ENCODE measurements around the gene PHLPP1.

The PHLPP1 gene

DNA sequence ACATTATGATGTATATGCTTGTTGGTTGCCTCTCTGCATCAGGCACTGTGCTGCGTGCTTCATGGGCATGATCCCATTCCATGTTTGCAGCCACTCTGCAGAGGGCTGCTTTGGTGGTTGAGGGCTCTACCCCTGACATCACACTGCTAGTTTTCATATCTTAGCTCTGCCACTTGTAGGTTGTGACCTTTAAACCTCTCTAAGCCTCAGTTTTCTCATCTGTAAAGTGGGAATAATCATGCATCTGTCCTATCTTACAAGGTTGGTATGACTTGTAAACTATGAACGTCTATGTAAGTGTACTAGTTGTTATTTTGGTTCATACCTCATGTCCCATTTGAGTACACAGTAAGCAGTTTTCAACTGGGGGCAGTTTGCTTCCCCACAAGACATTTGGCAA lies 260.4 kb downstream of the PHLPP1 start:
- H3K4me3 ChIP-seq (ENCODE audit: control insufficient read depth, low read depth, low read length) = no peak overlapping the region
- TF ChIP-seq, protein P1, sequence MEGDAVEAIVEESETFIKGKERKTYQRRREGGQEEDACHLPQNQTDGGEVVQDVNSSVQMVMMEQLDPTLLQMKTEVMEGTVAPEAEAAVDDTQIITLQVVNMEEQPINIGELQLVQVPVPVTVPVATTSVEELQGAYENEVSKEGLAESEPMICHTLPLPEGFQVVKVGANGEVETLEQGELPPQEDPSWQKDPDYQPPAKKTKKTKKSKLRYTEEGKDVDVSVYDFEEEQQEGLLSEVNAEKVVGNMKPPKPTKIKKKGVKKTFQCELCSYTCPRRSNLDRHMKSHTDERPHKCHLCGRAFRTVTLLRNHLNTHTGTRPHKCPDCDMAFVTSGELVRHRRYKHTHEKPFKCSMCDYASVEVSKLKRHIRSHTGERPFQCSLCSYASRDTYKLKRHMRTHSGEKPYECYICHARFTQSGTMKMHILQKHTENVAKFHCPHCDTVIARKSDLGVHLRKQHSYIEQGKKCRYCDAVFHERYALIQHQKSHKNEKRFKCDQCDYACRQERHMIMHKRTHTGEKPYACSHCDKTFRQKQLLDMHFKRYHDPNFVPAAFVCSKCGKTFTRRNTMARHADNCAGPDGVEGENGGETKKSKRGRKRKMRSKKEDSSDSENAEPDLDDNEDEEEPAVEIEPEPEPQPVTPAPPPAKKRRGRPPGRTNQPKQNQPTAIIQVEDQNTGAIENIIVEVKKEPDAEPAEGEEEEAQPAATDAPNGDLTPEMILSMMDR (conservative IDR thresholded peaks at IDR 0.05; ENCODE audit: control insufficient read depth, insufficient read depth, low read depth, low read length) = no peak
- no peak for DNase-seq (ENCODE audit: low read depth)

DNA sequence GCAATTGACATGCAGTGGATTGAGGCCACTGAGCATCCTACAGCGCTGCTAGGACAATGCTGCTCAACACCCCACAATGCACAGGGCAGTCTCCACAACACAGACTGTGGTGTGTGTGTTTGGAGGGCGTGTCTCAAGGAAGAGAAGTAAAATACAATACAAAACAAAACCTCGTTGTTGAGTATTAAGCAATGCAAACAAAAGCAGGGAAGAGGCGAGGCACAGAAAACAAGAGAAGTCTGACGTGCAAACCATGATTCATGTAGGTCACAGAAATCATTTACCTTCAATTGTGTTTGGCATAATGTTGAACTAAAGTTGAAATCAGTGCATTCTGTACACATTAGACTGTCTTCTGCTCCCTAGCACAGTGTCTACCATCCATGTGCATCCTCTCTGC lies 260.9 kb downstream of the PHLPP1 start:
- no peak overlapping the region for H3K4me3 ChIP-seq (ENCODE audit: control insufficient read depth, low read depth, low read length)
- no peak for DNase-seq (ENCODE audit: low read depth)
- TF ChIP-seq, protein P1 (conservative IDR thresholded peaks at IDR 0.05; ENCODE audit: control insufficient read depth, insufficient read depth, low read depth, low read length) = no peak

DNA sequence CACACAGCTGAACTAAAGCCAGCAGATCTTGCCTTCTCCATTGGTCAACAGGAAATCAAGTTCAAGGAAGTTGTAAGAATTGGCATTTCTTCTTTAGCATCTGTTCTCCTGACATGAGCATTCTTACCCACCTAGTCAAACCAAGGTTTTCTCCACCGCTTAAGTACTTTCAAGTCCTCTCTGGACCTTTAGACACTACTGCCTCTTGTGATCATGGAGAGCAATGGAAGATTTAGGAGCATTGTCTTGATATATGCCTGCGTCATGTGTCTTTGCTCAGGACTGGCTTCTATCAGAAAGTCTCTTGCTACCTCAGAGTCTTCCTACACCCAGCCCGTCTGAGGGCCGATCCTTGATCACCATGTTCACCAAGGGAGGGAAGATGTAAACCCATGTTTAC lies 262.2 kb downstream of the PHLPP1 start:
- DNase-seq (ENCODE audit: low read depth) = peak; percentile 20
- TF ChIP-seq, protein P1 (conservative IDR thresholded peaks at IDR 0.05; ENCODE audit: control insufficient read depth, insufficient read depth, low read depth, low read length) = no peak
- H3K4me3 ChIP-seq (ENCODE audit: control insufficient read depth, low read depth, low read length) = no peak overlapping the region

DNA sequence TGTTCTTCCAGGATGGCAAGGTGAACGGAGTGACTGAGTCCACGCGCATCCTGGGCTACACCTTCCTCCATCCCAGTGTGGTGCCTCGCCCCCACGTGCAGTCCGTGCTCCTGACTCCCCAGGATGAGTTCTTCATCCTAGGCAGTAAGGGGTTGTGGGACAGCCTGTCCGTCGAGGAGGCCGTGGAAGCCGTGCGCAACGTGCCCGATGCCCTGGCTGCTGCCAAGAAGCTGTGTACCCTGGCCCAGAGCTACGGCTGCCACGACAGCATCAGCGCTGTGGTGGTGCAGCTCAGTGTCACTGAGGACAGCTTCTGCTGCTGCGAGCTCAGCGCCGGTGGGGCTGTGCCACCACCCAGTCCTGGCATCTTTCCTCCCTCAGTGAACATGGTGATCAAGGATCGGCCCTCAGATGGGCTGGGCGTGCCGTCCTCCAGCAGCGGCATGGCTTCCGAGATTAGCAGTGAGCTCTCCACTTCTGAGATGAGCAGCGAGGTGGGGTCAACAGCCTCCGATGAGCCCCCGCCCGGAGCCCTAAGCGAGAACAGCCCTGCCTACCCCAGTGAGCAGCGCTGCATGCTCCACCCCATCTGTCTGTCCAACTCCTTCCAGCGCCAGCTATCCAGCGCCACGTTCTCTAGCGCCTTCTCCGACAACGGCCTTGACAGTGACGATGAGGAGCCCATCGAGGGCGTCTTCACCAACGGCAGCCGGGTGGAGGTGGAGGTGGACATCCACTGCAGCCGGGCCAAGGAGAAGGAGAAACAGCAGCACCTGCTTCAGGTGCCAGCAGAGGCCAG lies 263.1 kb downstream of the PHLPP1 start:
- H3K4me3 ChIP-seq (ENCODE audit: control insufficient read depth, low read depth, low read length) = no peak overlapping the region
- TF ChIP-seq, protein P1 (conservative IDR thresholded peaks at IDR 0.05; ENCODE audit: control insufficient read depth, insufficient read depth, low read depth, low read length) = no peak
- no peak for DNase-seq (ENCODE audit: low read depth)

DNA sequence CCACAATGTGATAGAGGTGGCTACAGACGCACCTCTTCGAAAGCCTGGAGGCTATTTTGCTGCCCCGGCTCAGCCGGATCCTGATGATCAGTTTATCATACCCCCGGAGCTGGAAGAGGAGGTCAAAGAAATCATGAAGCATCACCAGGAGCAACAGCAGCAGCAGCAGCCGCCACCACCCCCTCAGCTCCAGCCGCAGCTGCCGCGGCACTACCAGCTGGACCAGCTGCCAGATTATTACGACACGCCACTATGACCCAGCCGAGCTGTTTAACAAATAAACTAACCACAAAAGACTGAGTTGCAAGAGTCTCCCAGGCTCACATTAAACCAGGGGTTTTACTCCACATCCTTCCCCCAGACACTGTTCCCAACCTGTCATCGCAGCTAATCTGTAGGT lies 263.8 kb downstream of the PHLPP1 start:
- DNase-seq (ENCODE audit: low read depth) = peak; percentile 90
- H3K4me3 ChIP-seq (ENCODE audit: control insufficient read depth, low read depth, low read length) = no peak overlapping the region
- TF ChIP-seq, protein P1 (conservative IDR thresholded peaks at IDR 0.05; ENCODE audit: control insufficient read depth, insufficient read depth, low read depth, low read length) = no peak

DNA sequence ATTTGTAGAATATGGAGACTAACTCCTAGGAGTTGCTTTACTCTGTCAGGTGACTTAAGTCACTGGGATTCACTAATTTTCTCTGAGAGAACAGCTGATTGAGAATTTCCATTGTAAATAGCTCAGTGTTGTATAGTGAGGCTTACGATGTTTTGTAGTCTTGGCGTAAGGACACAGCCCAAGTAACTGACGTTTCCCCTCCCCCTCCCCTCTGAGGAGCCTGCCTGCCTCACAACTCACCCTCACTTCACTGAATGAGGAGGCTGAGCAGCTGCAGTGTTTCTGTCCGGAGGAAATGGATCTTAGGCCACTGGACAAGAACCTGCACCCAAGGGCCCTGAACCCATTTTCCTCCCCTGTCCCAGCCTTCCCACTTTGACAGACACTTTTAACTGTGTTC lies 264.6 kb downstream of the PHLPP1 start:
- H3K4me3 ChIP-seq (ENCODE audit: control insufficient read depth, low read depth, low read length) = no peak overlapping the region
- no peak for DNase-seq (ENCODE audit: low read depth)
- TF ChIP-seq, protein P1 (conservative IDR thresholded peaks at IDR 0.05; ENCODE audit: control insufficient read depth, insufficient read depth, low read depth, low read length) = no peak

Measured in fibroblast of mammary gland (primary cell).